ENCODE data around the gene CD8B2.

GRCh38 chr2:106561803-106562202 is 74.6 kb downstream of the CD8B2 start:
- TF ChIP-seq EZH2phosphoT487 (IDR thresholded peaks at IDR 0.05; ENCODE audit: borderline replicate concordance, low read depth, low read length) (no peak), CTCF (conservative IDR thresholded peaks at IDR 0.05; ENCODE audit: low read length) (no peak)
